Heart left ventricle (tissue), 16 donors: Measurements from ENCODE around the gene TNP1. TPM values are rescaled to one million over a fixed set of nuclear protein-coding genes. Genes with fewer than 3 reads are reported as not detected.

Source experiments
- ATAC-seq, 4 donors: fragments of 200-7000 bp; cut with Tn5 transposase; one replicate each; pipeline ENCODE4 v1.9.1; 2020 to 2022; ENCODE audit warnings: moderate library complexity in 4 of 4, mild to moderate bottlenecking in 3 of 4, moderate number of reproducible peaks in 1 of 4
- DNase-seq, 5 donors: peaks; one replicate each; pipeline ENCODE4 v3.0.0-alpha.2; 2020
- H3K27ac ChIP-seq, 12 donors: fragments of 200-600 bp; sonication (generic) in 4 of 12; one replicate each; pipeline versions ENCODE4 v1.5.0 to v1.8.0; 2016 to 2022; ENCODE audit warnings: mild to moderate bottlenecking in 2 of 12
- H3K27me3 ChIP-seq, 9 donors: fragments of 200-600 bp; sonication (generic) in 2 of 9; one replicate each; pipeline versions ENCODE4 v1.5.1 to v1.8.0; 2016 to 2022; ENCODE audit warnings: mild to moderate bottlenecking in 3 of 9
- H3K36me3 ChIP-seq, 9 donors: fragments of 200-600 bp; sonication (generic) in 2 of 9; one replicate each; pipeline versions ENCODE4 v1.5.0 to v1.8.0; 2018 to 2022; ENCODE audit warnings: mild to moderate bottlenecking in 2 of 9
- H3K4me1 ChIP-seq, 12 donors: fragments of 200-600 bp; sonication (generic) in 4 of 12; one replicate each; pipeline versions ENCODE4 v1.5.0 to v1.8.0; 2016 to 2022; ENCODE audit warnings: mild to moderate bottlenecking in 3 of 12
- H3K4me3 ChIP-seq, 12 donors: fragments of 200-600 bp; sonication (generic) in 4 of 12; one replicate each; pipeline versions ENCODE4 v1.5.0 to v1.8.0; 2017 to 2022; ENCODE audit warnings: mild to moderate bottlenecking in 9 of 12, moderate library complexity in 4 of 12
- H3K9me3 ChIP-seq, 12 donors: fragments of 200-600 bp; sonication (generic) in 4 of 12; one replicate each; pipeline versions ENCODE4 v1.5.0 to v1.8.0; 2016 to 2022; ENCODE audit warnings: mild to moderate bottlenecking in 1 of 12
- CTCF ChIP-seq, 12 donors: fragments of 200-600 bp; sonication (generic) in 4 of 12; IDR thresholded peaks; one replicate each; pipeline versions ENCODE4 v1.5.0 to v1.8.0; 2018 to 2022; ENCODE audit warnings: antibody characterized with exemption in 12 of 12, mild to moderate bottlenecking in 5 of 12
- POLR2A ChIP-seq, 2 donors: fragments of 450-650 bp; IDR thresholded peaks; one replicate each; pipeline ENCODE4 v1.6.1; 2017; ENCODE audit warnings: antibody characterized with exemption in 2 of 2, mild to moderate bottlenecking in 2 of 2, moderate library complexity in 2 of 2
- WGBS, 4 donors: extraction: QIAGEN DNeasy Blood & Tissue Kit in 2 of 4; methylation state at CpG; one replicate each; pipeline versions ENCODE4 v1.1.5 to v1.1.7; 2013 to 2018; 5-methylcytosine and 5-hydroxymethylcytosine counted together
- intact Hi-C, 10 donors: fragments of 100-400 bp; cut with DNase I; formaldehyde crosslinking; loops; one replicate each; pipeline versions ENCODE4 v1.11.1 to v1.14.2; 2022
- polyA plus RNA-seq, 2 donors: library from polyadenylated mRNA; stranded (reverse); fragments of 200-250 nt; gene quantifications; one replicate each; pipeline ENCODE4 v1.2.3, GENCODE V29; 2013
- total RNA-seq, 9 donors: library from RNA; depleted of rRNA in 2 of 9; stranded (reverse); fragments of >200 nt in 2 of 9; fragmentation: NEBNext Ultra II Directional in 3 of 9; extraction: Animal tissue kit (Norgen Biotek cat#: 25700) in 3 of 9; gene quantifications; one replicate each; pipeline versions ENCODE4 v1.1.0 to v1.2.4, GENCODE V29; 2016 to 2023
- donor health status: ischemic (EF 13 %, LVEDD 7.1; RV severe dilation, severe dysfunction).
- donor health status: healthy with polysubstance abuse.
- donor health status: DM: no; HTN: yes; CAD: no.
- donor health status: DM: no; HTN: no; CAD: no.
- donor health status: ischemic (EF 25% LVEDD 6.9; RV normal size, moderate dysfunction).
- donor health status: ischemic (EF 25% LVEDD 5.7; RV mildly dilated, moderate dysfunction).
- donor health status: healthy.
- donor health status: DM: yes; HTN: yes; CAD: no.
- donor health status: ischemic (EF 35%, LVEDD 5.7; RV mildly dilated, moderate dysfunction).
- donor health status: nonischemic (EF 11% LVEDD 7.7; RV severe dilation, severe dysfunction).
- donor health status: DM: yes; HTN: yes; CAD: no.
- donor health status: PGD.
- donor health status: ischemic (EF 29% LVEDD 5.4; RV normal size, mild dysfunction).
- donor health status: nonischemic (EF 23%, LVEDD 6.1; RV moderate dilation, normal function).

The TNP1 gene
- total and polyA plus RNA-seq, 11 donors, result not detected

- no peak for DNase-seq
- WGBS, 4 donors, result 86 to 96% (median 94%) methylated on average over 4 of the region's 4 CpGs
- peak overlapping the region in 6 of 12 donors; percentile 22 to 63 (median 48) for H3K27ac ChIP-seq
These were observed 4.8 kb downstream of the TNP1 start for GRCh38 chr2:216855079-216855478.

DNA sequence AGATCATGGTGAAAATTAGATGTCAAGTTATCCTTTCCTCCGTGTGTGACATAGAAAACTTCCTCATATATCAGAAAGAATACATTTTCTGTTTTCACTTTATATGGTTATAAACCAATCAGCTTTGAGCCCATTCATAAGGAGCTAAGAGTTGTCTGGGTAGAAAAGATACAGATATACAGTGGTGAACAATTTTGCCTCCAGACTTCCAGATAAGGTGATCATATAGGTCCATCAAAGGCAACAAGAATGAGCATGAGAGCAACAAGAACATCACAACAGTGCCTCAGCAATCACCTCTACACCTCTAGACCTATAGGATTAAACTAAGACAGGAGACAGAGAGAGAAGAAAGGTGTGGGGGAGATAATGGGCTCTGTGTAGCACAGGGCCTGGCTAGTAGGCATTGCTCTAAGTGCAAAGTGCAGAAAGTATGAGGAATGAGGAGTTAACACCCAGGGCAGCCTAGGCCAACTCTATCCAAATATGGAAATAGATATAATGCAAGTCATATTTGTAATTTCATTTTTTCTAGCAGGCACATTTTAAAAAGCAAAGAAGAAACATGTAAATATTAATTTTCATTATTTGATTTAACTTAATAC is 8.3 kb downstream of the TNP1 start:
- Histone ChIP-seq H3K9me3 (no peaks in the 10 kb centered on the region), H3K27me3 (no peaks in the 10 kb centered on the region), H3K27ac (no peak overlapping the region), H3K4me1 (peaks cover 0 to 49% (median 27%) of the 10 kb centered on the region in 12 donors), H3K36me3 (no peaks in the 10 kb centered on the region), H3K4me3 (no peak overlapping the region)
- intact Hi-C loops, result loop anchor here in 2 of 10 donors (10.0 kb wide), 2 partner anchors 157 to 213 kb away; partner anchors contain the start of gene IGFBP5 (in 1 of the 2)
- ATAC-seq (no peak), DNase-seq (no peak)
- TF ChIP-seq CTCF (IDR thresholded peaks at IDR 0.05) (no peak), POLR2A (IDR thresholded peaks at IDR 0.05) (no peak)
- 85 to 94% (median 87%) methylated on average over 1 of the region's 1 CpG for whole genome bisulfite sequencing, 4 donors

More at GRCh38 chr2:216855079-216855478, 4.8 kb downstream of the TNP1 start:
- intact Hi-C loops, result loop anchor here in 3 of 10 donors (5.0 to 10.0 kb wide), 4 partner anchors 62 to 210 kb away; partner anchors contain the start of gene IGFBP5 (in 2 of the 3)
- H3K4me1 ChIP-seq, result peaks cover 0 to 47% (median 25%) of the 10 kb centered on the region in 12 donors
- no peaks in the 10 kb centered on the region for H3K27me3 ChIP-seq
- no peak overlapping the region for H3K4me3 ChIP-seq
- no peak for TF ChIP-seq POLR2A (IDR thresholded peaks at IDR 0.05)
- no peak for TF ChIP-seq CTCF (IDR thresholded peaks at IDR 0.05)
- no peaks in the 10 kb centered on the region for H3K36me3 ChIP-seq
- no peak for ATAC-seq
- H3K9me3 ChIP-seq, result no peaks in the 10 kb centered on the region

GRCh38 chr2:216850665-216851322 is 9.1 kb downstream of the TNP1 start:
- Histone ChIP-seq H3K4me1 (peaks cover 0 to 41% (median 20%) of the 10 kb centered on the region in 12 donors), H3K27ac (peak overlapping the region in 3 of 12 donors; percentile 2 to 46 (median 4)), H3K9me3 (no peaks in the 10 kb centered on the region), H3K4me3 (no peak overlapping the region), H3K36me3 (no peaks in the 10 kb centered on the region), H3K27me3 (no peaks in the 10 kb centered on the region)
- intact Hi-C loops, result loop anchor here in 2 of 10 donors (10.0 kb wide), 2 partner anchors 156 to 214 kb away; partner anchors contain the start of gene IGFBP5 (in 1 of the 2)
- TF ChIP-seq POLR2A (IDR thresholded peaks at IDR 0.05) (no peak), CTCF (IDR thresholded peaks at IDR 0.05) (no peak)
- ATAC-seq, result no peak
- no peak for DNase-seq
- whole genome bisulfite sequencing, 4 donors, result 86 to 96% (median 95%) methylated on average over 6 of the region's 6 CpGs

- DNase-seq (peak; percentile 66 to 82 (median 81)), ATAC-seq (peak; percentile 57 to 93 (median 90))
- Histone ChIP-seq H3K9me3 (peaks cover 0 to under 1% (median 0%) of the 10 kb centered on the region in 12 donors), H3K36me3 (no peaks in the 10 kb centered on the region), H3K4me3 (no peak overlapping the region), H3K27me3 (no peaks in the 10 kb centered on the region), H3K27ac (peak overlapping the region in 3 of 12 donors; percentile 2 to 46 (median 4)), H3K4me1 (peaks cover 0 to 33% (median 13%) of the 10 kb centered on the region in 12 donors)
- WGBS, 4 donors, result 28 to 37% (median 31%) methylated on average over 10 of the region's 10 CpGs
- no peak for TF ChIP-seq CTCF (IDR thresholded peaks at IDR 0.05)
- TF ChIP-seq POLR2A (IDR thresholded peaks at IDR 0.05), result no peak
- intact Hi-C loops, result loop anchor here in 2 of 10 donors (10.0 kb wide), 3 partner anchors 75 to 215 kb away; partner anchors contain the start of gene IGFBP5 (in 1 of the 2)
These were observed 9.9 kb downstream of the TNP1 start for GRCh38 chr2:216849987-216850386.
